GM21825 (cell line): Measurements from ENCODE around the gene PAQR9.
A peak's percentile ranks its signal among the peaks of the same experiment; 100 is the strongest.

Experiments
- ATAC-seq: cut with Tn5 transposase; IDR thresholded peaks from one replicate; pipeline ENCODE4 v1.9.1; 2021; ENCODE audit warnings: mild to moderate bottlenecking, moderate library complexity; ENCODE audit not compliant: unreplicated experiment

The PAQR9 gene

DNA sequence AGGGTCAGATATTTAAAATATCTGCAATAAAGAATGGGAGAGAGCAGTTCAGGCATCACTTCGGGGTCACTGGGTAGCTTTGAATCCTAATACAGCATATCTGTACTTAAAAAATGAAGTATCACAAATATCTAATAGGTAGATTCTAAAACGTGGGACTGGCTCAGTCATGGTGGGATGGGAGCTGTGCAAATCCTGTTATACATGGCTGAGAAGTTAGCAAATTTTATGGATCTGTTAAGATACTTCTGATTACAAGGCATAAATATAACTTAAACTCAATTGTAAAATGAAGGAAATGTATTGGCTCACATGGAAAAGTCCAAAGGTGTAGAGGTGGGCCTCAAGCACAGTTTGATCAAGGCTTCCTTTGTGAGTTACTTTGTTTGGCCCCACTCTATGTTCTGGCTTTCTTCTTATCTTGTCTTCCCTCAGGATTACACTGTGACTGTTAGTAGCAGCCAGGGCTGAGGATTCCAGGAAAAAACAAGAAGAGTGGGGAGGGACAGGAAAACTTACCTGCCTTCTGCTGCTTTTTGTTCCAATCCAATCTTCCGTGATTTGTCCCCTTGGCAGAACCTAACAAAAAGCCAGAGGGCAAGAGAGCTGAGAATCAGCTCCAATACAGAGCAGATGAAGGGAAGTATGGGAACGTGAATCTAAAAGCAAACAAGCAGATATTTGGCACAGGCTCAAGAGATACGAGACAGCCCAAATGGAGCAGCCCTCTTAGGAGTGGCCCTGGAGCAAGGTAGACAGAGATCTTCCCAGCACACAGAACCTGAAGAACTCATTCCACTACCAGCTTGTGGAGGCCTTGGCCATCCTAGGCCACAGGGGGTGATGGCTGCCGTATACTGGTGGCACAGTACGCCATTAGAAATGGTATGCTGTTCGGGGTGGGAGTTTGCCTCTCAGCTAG is 10.9 kb downstream of the PAQR9 start:
- no peak for ATAC-seq

DNA sequence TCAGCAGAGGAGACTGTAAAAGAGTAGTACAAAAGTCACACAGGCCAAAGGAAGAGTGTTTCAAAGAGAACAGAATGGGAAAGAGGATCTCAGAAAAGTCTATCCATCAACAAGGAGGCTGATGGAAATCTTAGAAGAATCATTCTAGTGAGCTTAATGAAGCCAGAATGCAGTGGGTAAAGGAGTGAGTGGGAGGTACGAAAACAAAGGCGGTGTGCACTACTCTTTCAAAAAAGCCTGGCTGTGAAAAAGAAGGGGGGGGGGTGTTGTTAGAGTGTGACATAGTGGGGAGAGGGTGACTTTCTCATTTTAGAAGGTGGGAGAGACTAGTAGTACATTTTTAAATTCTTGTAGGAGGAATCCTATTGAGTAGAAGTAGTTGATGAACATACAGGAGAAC is 11.7 kb downstream of the PAQR9 start:
- ATAC-seq = no peak

DNA sequence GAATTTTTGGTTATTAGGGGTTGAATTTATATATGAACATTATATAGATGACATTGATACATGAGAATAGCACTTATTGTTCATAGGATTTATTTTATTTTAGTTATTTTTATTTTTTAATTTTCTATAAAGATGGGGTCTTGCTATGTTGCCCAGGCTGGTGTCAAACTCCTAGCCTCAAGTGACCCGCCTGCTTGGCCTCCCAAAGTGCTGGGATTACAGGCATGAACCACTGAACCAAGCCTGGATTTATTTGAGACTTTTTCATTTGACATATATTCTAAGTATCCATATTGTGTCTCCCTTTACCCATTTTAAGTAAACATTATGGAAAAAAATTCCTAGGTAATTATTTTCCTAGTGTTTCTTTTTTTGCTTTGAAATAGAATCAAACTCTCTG is 12.5 kb downstream of the PAQR9 start:
- no peak for ATAC-seq

GRCh38 chr3:142947799-142948575 is 15.5 kb downstream of the PAQR9 start:
- no peak for ATAC-seq

DNA sequence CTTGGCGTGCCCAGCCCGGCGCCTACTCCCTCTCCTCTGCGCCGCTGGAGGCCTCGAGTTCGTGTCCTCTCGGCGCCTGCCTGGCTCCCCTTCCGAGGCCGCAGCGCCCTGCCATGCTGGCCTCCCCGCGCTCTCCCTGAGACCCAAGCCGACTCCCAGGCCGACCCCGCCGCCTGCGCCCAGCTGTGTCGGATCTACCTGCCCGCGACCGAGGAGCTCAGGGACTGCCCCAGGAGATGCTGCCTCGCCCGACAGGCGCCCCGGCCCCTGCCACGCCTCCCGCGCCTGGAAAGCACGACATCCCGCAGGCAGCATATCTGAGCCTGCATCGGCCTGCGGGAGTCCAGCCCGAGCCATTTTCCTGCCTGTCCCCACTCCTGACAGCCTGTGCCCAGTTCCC is 16.1 kb downstream of the PAQR9 start:
- no peak for ATAC-seq

GRCh38 chr3:142946861-142947260 is 16.6 kb downstream of the PAQR9 start:
- ATAC-seq = no peak

- no peak for ATAC-seq
Observed at GRCh38 chr3:142945023-142945422, 18.5 kb downstream of the PAQR9 start.

DNA sequence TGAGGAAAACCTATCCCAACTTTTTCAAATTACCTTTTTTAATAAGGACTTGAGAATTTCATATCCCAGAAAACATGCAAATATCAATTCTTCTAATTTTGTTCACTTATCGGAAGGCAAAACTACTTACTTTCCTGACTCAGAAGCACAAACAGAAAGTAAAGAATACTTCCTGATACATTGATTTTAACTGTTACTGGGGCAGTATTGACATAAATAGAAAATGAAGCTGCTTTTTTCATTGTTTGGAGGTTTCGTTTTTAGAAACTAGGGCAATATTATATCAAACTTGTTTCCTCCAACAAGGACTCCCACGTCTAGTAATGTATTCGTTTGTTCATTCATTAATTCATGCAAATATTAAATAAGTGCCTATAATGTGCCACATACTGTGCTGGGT is 19.1 kb downstream of the PAQR9 start:
- no peak for ATAC-seq

GRCh38 chr3:142943870-142944269 is 19.6 kb downstream of the PAQR9 start:
- ATAC-seq = no peak

GRCh38 chr3:142943349-142943748 is 20.1 kb downstream of the PAQR9 start:
- ATAC-seq = no peak

DNA sequence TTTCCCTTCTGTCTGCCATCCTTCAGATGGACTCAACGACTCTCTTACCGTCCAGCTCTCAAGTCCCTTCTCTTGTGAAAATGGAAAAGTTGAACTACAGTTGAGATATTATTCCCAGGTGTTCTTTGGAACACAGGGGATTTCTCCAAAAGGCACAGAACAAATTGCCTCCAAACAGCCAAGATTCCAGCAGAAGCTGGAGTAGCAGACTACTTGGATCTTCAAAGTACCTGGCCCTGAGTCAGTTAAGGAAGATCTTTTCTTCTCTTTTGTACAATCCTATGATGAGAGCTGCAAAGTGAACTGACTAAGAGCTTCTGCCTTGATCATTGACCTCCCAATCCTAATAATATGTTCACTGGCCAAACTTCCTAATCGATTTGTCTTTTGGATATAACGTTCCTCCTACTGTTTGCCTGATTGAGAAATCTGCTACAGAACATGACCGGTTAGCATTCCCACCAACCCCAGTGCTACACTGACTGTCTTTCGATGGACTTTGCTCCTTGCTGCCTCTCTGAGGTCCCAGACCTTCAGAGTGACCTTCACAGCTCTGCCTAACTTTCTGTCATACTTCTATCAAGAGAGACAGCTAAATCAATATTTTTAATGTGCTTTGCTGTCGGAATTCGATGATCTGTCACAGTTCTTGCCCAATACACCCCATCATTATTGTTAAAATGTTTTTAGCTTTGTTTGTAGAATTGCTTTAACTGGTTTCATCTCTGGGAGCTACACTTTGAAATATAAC is 21.9 kb downstream of the PAQR9 start:
- no peak for ATAC-seq

- no peak for ATAC-seq
Observed at GRCh38 chr3:142940472-142940871, 23.0 kb downstream of the PAQR9 start.

DNA sequence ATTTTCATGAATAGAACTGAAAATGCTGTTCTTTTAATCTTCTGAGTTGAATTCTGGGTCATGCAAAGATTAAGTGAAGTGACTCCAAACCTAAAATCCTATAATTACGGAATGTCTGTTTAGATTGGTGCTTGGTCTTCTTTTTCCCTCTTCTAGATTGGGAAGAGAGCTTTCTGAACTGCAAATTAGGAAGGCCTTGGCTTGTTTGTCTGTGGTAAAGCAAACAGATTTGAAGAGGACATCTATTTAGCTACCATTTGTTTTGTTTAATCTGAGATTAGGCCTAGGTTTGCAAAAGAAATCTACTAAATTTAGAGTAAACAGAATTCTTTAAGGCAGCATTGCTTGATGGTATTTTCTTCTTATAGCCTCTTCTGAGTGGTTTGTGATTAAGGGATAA is 23.5 kb downstream of the PAQR9 start:
- no peak for ATAC-seq

- no peak for ATAC-seq
Observed at GRCh38 chr3:142935963-142936362, 27.5 kb downstream of the PAQR9 start.

GRCh38 chr3:142934887-142935269 is 28.6 kb downstream of the PAQR9 start:
- ATAC-seq = no peak

GRCh38 chr3:142934128-142934886 is 29.2 kb downstream of the PAQR9 start:
- no peak for ATAC-seq

- peak; percentile 72 for ATAC-seq
Observed at GRCh38 chr3:142931222-142931621, 32.3 kb downstream of the PAQR9 start.

- no peak for ATAC-seq
Observed at GRCh38 chr3:142930463-142930862, 33.0 kb downstream of the PAQR9 start.

DNA sequence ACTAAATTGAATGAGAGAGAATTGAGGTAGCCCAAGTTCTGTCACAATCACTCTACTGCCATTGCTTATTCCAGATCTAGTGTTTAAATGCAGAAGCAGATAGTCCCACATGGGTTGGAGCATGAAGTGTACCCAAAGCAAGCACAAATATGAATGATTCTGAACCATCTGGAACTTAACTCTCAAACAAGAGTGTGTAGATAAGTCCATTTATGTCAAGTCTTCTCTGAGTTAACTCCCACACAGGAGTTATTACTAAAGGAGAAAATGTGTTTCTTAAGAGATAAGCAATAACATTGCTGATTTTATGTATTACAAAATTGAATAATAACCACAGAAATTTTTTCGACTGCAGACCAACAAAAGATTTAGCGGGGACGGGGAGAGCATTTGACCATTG is 33.6 kb downstream of the PAQR9 start:
- no peak for ATAC-seq

DNA sequence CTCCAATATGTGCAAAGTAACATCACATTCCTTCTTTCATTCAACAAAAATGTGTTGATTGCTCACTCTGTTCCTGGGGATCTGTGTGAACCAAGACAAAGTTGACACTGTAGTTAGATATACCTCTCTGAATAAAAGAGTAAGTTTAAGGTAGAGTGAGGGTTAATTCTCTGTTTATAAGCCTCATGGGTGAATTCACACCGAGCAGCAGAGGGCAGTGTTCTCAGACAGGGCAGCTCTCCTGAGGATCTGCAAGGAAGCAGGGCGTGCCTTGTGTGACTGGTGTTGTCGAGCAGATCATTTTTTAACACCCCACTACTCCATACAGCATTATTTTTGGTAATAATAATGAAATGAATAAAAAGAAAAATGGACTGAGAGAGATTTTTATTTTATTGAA is 34.4 kb downstream of the PAQR9 start:
- peak; percentile 60 for ATAC-seq
